A549 (cell line): ENCODE results near the gene PXDN. TPM values are rescaled to one million over a fixed set of nuclear protein-coding genes. Genes with fewer than 3 reads are reported as not detected.

ENCODE experiments used
- ATAC-seq, 2 experiments: fragments of 200-7000 bp in 1 of 2; fragments of >200 bp in 1 of 2; cut with Nextera tagmentation in 1 of 2; cut with Tn5 transposase in 1 of 2; 3 replicates each; pipeline versions ENCODE4 v1.8.0 to v1.9.1; 2018 to 2020; ENCODE audit warnings: mild to moderate bottlenecking in 1 of 2, moderate library complexity in 1 of 2
- CTCF ChIA-PET: fragments of 300-600 bp; sonication (Branson Sonifier 250); formaldehyde crosslinking; extraction: SDS; loops from one replicate; lab custom pipeline; 2021; ENCODE audit warnings: antibody characterized with exemption, inconsistent platforms; lab: Yijun Ruan, JAX
- POLR2A ChIA-PET: fragments of 350-600 bp; formaldehyde crosslinking; extraction: SDS; loops from one replicate; lab custom pipeline; 2021; ENCODE audit warnings: antibody characterized with exemption, inconsistent platforms; lab: Yijun Ruan, JAX
- DNase-seq, 2 experiments: peaks; one replicate each; pipeline versions ENCODE4 v3.0.0 to v3.0.0-alpha.2; 2011 to 2016; ENCODE audit warnings: low read depth in 1 of 2, low spot score in 1 of 2
- FAIRE-seq: peaks from 2 replicates; lab custom pipeline; 2011; peaks lifted over from hg19 to GRCh38; lab: Jason Lieb, UNC
- H3K27ac ChIP-seq, 2 experiments: fragments of >200 bp; sonication (Bioruptor Twin); formaldehyde crosslinking; 3 replicates each; pipeline ENCODE4 v1.5.1; 2016 to 2017
- H3K4me1 ChIP-seq: fragments of >200 bp; sonication (Bioruptor Twin); formaldehyde crosslinking; 3 replicates; pipeline ENCODE4 v1.6.1; 2016
- H3K4me2 ChIP-seq: fragments of >200 bp; sonication (Bioruptor Twin); formaldehyde crosslinking; 3 replicates; pipeline ENCODE4 v1.6.1; 2016
- H3K4me3 ChIP-seq: fragments of >200 bp; sonication (Bioruptor Twin); formaldehyde crosslinking; 3 replicates; pipeline ENCODE4 v1.5.1; 2016
- H3K9me3 ChIP-seq: fragments of >200 bp; sonication (Bioruptor Twin); formaldehyde crosslinking; 3 replicates; pipeline ENCODE4 v1.6.1; 2016
- BHLHE40 ChIP-seq: IDR thresholded peaks from 2 replicates; pipeline ENCODE4 v1.6.1; 2012; ENCODE audit warnings: low read depth, low read length, inconsistent platforms
- CBX2 ChIP-seq: fragments of 200-600 bp; sonication (generic); IDR thresholded peaks from 2 replicates; pipeline ENCODE4 v1.6.1; 2016; ENCODE audit warnings: low read depth, mild to moderate bottlenecking, borderline replicate concordance
- CHD2 ChIP-seq: fragments of 150-350 bp; IDR thresholded peaks from 2 replicates; pipeline ENCODE4 v1.6.1; 2014; ENCODE audit warnings: low read length; ENCODE audit not compliant: partially characterized antibody
- EHF ChIP-seq: fragments of 250-450 bp; sonication (Bioruptor Pico); IDR thresholded peaks from 2 replicates; pipeline ENCODE4 v1.5.0; 2020; ENCODE audit warnings: mild to moderate bottlenecking
- ELK1 ChIP-seq: fragments of 150-350 bp; IDR thresholded peaks from 2 replicates; pipeline ENCODE4 v1.6.1; 2014; ENCODE audit warnings: low read depth, mild to moderate bottlenecking, low read length
- FOSB ChIP-seq: fragments of 250-450 bp; sonication (Bioruptor Pico); IDR thresholded peaks from 2 replicates; pipeline ENCODE4 v1.5.0; 2020; ENCODE audit warnings: mild to moderate bottlenecking, moderate library complexity
- FOSL2 ChIP-seq, 2 experiments: fragments of 450-650 bp in 1 of 2; fragments of >200 bp in 1 of 2; sonication (Bioruptor Twin) in 1 of 2; formaldehyde crosslinking; IDR thresholded peaks; 2 replicates each; pipeline versions ENCODE4 v1.5.0 to v1.6.1; 2016 to 2020; ENCODE audit warnings: mild to moderate bottlenecking in 1 of 2, moderate library complexity in 1 of 2
- FOXS1 ChIP-seq: fragments of 250-450 bp; sonication (Bioruptor Pico); IDR thresholded peaks from 2 replicates; pipeline ENCODE4 v1.5.0; 2020; ENCODE audit warnings: mild to moderate bottlenecking, moderate library complexity
- GATA3 ChIP-seq: IDR thresholded peaks from 2 replicates; pipeline ENCODE4 v1.6.1; 2012; ENCODE audit warnings: borderline replicate concordance
- HES2 ChIP-seq: fragments of >200 bp; sonication (Bioruptor Twin); formaldehyde crosslinking; IDR thresholded peaks from 2 replicates; pipeline ENCODE4 v1.6.1; 2016
- HEYL ChIP-seq: fragments of 250-450 bp; sonication (Bioruptor Pico); IDR thresholded peaks from 2 replicates; pipeline ENCODE4 v1.8.0; 2021; ENCODE audit warnings: mild to moderate bottlenecking, moderate library complexity
- HOXA7 ChIP-seq: fragments of 250-450 bp; sonication (Bioruptor Pico); IDR thresholded peaks from 2 replicates; pipeline ENCODE4 v1.5.0; 2020; ENCODE audit warnings: mild to moderate bottlenecking, moderate library complexity
- JUNB ChIP-seq: fragments of >200 bp; sonication (Bioruptor Twin); formaldehyde crosslinking; IDR thresholded peaks from 2 replicates; pipeline ENCODE4 v1.6.1; 2016
- KDM1A ChIP-seq: fragments of 200-600 bp; sonication (generic); IDR thresholded peaks from 2 replicates; pipeline ENCODE4 v1.6.1; 2016; ENCODE audit warnings: low read depth, mild to moderate bottlenecking
- KDM5A ChIP-seq: fragments of 200-600 bp; sonication (generic); IDR thresholded peaks from 2 replicates; pipeline ENCODE4 v1.6.1; 2016; ENCODE audit warnings: antibody characterized with exemption, mild to moderate bottlenecking
- MAFK ChIP-seq: fragments of 450-650 bp; IDR thresholded peaks from 2 replicates; pipeline ENCODE4 v1.6.1; 2014; ENCODE audit not compliant: partially characterized antibody
- NFE2L2 ChIP-seq: fragments of 150-350 bp; conservative IDR thresholded peaks from 2 replicates; pipeline ENCODE4 v1.6.1; 2014; ENCODE audit warnings: low read length
- NPAS2 ChIP-seq: fragments of 250-450 bp; sonication (Bioruptor Pico); IDR thresholded peaks from 2 replicates; pipeline ENCODE4 v1.8.0; 2022; ENCODE audit warnings: mild to moderate bottlenecking, moderate library complexity, borderline replicate concordance
- POLR2AphosphoS2 ChIP-seq: conservative IDR thresholded peaks from 2 replicates; pipeline ENCODE4 v1.6.1; 2012; ENCODE audit warnings: low read length, improper control_type of control experiment, inconsistent platforms
- RARB ChIP-seq: fragments of 250-450 bp; sonication (Bioruptor Pico); IDR thresholded peaks from 2 replicates; pipeline ENCODE4 v1.8.0; 2021; ENCODE audit warnings: mild to moderate bottlenecking, moderate library complexity
- RCOR1 ChIP-seq: fragments of 150-350 bp; IDR thresholded peaks from 2 replicates; pipeline ENCODE4 v1.6.1; 2014; ENCODE audit warnings: antibody characterized with exemption, low read length, low read depth
- REST ChIP-seq: fragments of 200-600 bp; sonication (generic); IDR thresholded peaks from 2 replicates; pipeline ENCODE4 v1.6.1; 2016; ENCODE audit warnings: antibody characterized with exemption, mild to moderate bottlenecking, moderate library complexity
- RFX5 ChIP-seq: fragments of 450-650 bp; IDR thresholded peaks from 2 replicates; pipeline ENCODE4 v1.7.1; 2014; ENCODE audit warnings: antibody characterized with exemption, mild to moderate bottlenecking, moderate library complexity
- TFCP2L1 ChIP-seq: fragments of 250-450 bp; sonication (Bioruptor Pico); IDR thresholded peaks from 2 replicates; pipeline ENCODE4 v1.5.0; 2021; ENCODE audit warnings: mild to moderate bottlenecking
- TP53 ChIP-seq: fragments of 250-450 bp; sonication (Bioruptor Pico); IDR thresholded peaks from 2 replicates; pipeline ENCODE4 v1.5.0; 2021; ENCODE audit warnings: mild to moderate bottlenecking, moderate library complexity
- USF2 ChIP-seq: fragments of 450-650 bp; IDR thresholded peaks from 2 replicates; pipeline ENCODE4 v1.6.1; 2014; ENCODE audit warnings: antibody characterized with exemption
- ZC3H11A ChIP-seq: fragments of 450-650 bp; IDR thresholded peaks from 2 replicates; pipeline ENCODE4 v1.6.1; 2014; ENCODE audit warnings: antibody characterized with exemption, mild to moderate bottlenecking
- ZNF302 ChIP-seq: fragments of 250-450 bp; sonication (Bioruptor Pico); IDR thresholded peaks from 2 replicates; pipeline ENCODE4 v1.9.0; 2021; ENCODE audit warnings: inconsistent platforms, mild to moderate bottlenecking, moderate library complexity
- WGBS: methylation state at CpG from one replicate; pipeline ENCODE4 v1.1.6; 2017; ENCODE audit errors: missing lambda C conversion rate; 5-methylcytosine and 5-hydroxymethylcytosine counted together
- polyA plus RNA-seq, 4 experiments: library from polyadenylated mRNA; depleted of rRNA in 3 of 4; stranded (reverse); fragments of >200 nt; fragmentation: RNase III in 1 of 4; extraction: RNeasy Plus Mini Kit Qiagen cat#74134 plus additional on column Dnase treatment in 1 of 4; gene quantifications; 2 replicates in 3 of 4; 3 replicates in 1 of 4; pipeline ENCODE4 v1.2.3, GENCODE V29; 2011 to 2017

PXDN gene
- polyA plus RNA-seq, 2 of the 4 experiments (the other 2 are of a cell fraction) = 3.7 to 7.3 TPM

GRCh38 chr2:1758774-1759610, 14.7 kb upstream of the PXDN start:
- Histone ChIP-seq H3K4me2 (no peak overlapping the region), H3K4me1 (no peaks in the 10 kb centered on the region), H3K9me3 (no peaks in the 10 kb centered on the region), H3K27ac (no peak overlapping the region)
- ATAC-seq = no peak
- WGBS = 71% methylated on average over 23 of the region's 26 CpGs
- POLR2A ChIA-PET = no interaction called here
- CTCF ChIA-PET = interaction anchor here (1.0 to 3.4 kb wide), 3 partner anchors 10 to 213 kb away, joined by 3 to 26 read pairs (median 3); no protein-coding TSS in a partner anchor
- DNase-seq = no peak
- TF ChIP-seq KDM5A (no peak), EHF (CRISPR knock-in tag) (no peak), REST (no peak), NPAS2 (no peak), HEYL (CRISPR knock-in tag) (no peak), NFE2L2 (no peak), CHD2 (no peak), ELK1 (no peak), ZNF302 (CRISPR knock-in tag) (no peak), MAFK (no peak), RCOR1 (no peak), TFCP2L1 (CRISPR knock-in tag) (no peak), JUNB (no peak)
- TF ChIP-seq, all 56 proteins: peak for 0
- no peak for FAIRE-seq
- H3K4me3 ChIP-seq = no peak overlapping the region

- no peak for ATAC-seq
- CTCF ChIA-PET = interaction anchor here (1.0 to 3.4 kb wide), 3 partner anchors 10 to 17 kb away, joined by 3 to 26 read pairs (median 4); no protein-coding TSS in a partner anchor
Measured at GRCh38 chr2:1758171-1758570, 13.9 kb upstream of the PXDN start.

More at GRCh38 chr2:1758171-1758570, 13.9 kb upstream of the PXDN start:
- Histone ChIP-seq H3K4me3 (no peak overlapping the region), H3K4me2 (no peak overlapping the region), H3K9me3 (no peaks in the 10 kb centered on the region), H3K27ac (no peak overlapping the region), H3K4me1 (no peaks in the 10 kb centered on the region)
- POLR2A ChIA-PET = no interaction called here
- DNase-seq (no peak), FAIRE-seq (no peak)
- no peak for TF ChIP-seq USF2
- TF ChIP-seq ZC3H11A = no peak
- TF ChIP-seq NFE2L2 = no peak
- no peak for TF ChIP-seq POLR2AphosphoS2
- no peak for TF ChIP-seq RARB (CRISPR knock-in tag)
- TF ChIP-seq KDM1A = no peak
- TF ChIP-seq FOSL2 (IDR thresholded peaks at IDR 0.05) = no peak
- TF ChIP-seq FOSL2 (CRISPR knock-in tag; IDR thresholded peaks at IDR 0.05) = no peak
- TF ChIP-seq HOXA7 (CRISPR knock-in tag) = no peak
- no peak for TF ChIP-seq CBX2
- no peak for TF ChIP-seq RFX5
- TF ChIP-seq TP53 (CRISPR knock-in tag) = no peak
- TF ChIP-seq FOXS1 (CRISPR knock-in tag) = no peak
- TF ChIP-seq BHLHE40 = no peak
- no peak for TF ChIP-seq HES2
- TF ChIP-seq GATA3 = no peak
- TF ChIP-seq HEYL (CRISPR knock-in tag) = no peak
- no peak for TF ChIP-seq FOSB
- WGBS = 55% methylated on average over 5 of the region's 5 CpGs
